ENCODE results near the gene PTPRQ. TPM values are rescaled to one million over a fixed set of nuclear protein-coding genes. Genes with fewer than 3 reads are reported as not detected.

Gene PTPRQ
- total RNA-seq, 2 donors from 2014 or later, result 1.9 to 7.4 TPM

GRCh38 chr12:80709811-80710726 is 266.0 kb downstream of the PTPRQ start:
- no peaks in the 10 kb centered on the region for H3K9me3 ChIP-seq
- intact Hi-C loops (cut with DNase I), result no loop called here
- DNase-seq (ENCODE audit: low spot score), result no peak
- WGBS, result 81% methylated on average over 20 of the region's 20 CpGs
- no peak for TF ChIP-seq POLR2A (IDR thresholded peaks at IDR 0.05)
- TF ChIP-seq CTCF (IDR thresholded peaks at IDR 0.05), result no peak
- TF ChIP-seq POLR2AphosphoS5 (IDR thresholded peaks at IDR 0.05), result no peak
- no peaks in the 10 kb centered on the region for H3K36me3 ChIP-seq
- no peaks in the 10 kb centered on the region for H3K27me3 ChIP-seq (replicated peaks; ENCODE audit: insufficient read depth)
- H3K4me1 ChIP-seq (replicated peaks), result no peaks in the 10 kb centered on the region
- no peak overlapping the region for H3K27ac ChIP-seq
- H3K4me3 ChIP-seq, result no peak overlapping the region

GRCh38 chr12:80710727-80711449 is 266.9 kb downstream of the PTPRQ start:
- no peak for TF ChIP-seq POLR2A (IDR thresholded peaks at IDR 0.05)
- TF ChIP-seq POLR2AphosphoS5 (IDR thresholded peaks at IDR 0.05), result no peak
- no peak for TF ChIP-seq CTCF (IDR thresholded peaks at IDR 0.05)
- H3K4me3 ChIP-seq, result no peak overlapping the region
- no peaks in the 10 kb centered on the region for H3K27me3 ChIP-seq (replicated peaks; ENCODE audit: insufficient read depth)
- no peaks in the 10 kb centered on the region for H3K9me3 ChIP-seq
- H3K36me3 ChIP-seq, result no peaks in the 10 kb centered on the region
- DNase-seq (ENCODE audit: low spot score), result no peak
- 94% methylated on average over 1 of the region's 1 CpG for WGBS
- H3K27ac ChIP-seq, result no peak overlapping the region
- H3K4me1 ChIP-seq (replicated peaks), result no peaks in the 10 kb centered on the region
- intact Hi-C loops (cut with DNase I), result no loop called here

- Histone ChIP-seq H3K4me3 (no peak overlapping the region), H3K9me3 (no peaks in the 10 kb centered on the region), H3K27me3 (replicated peaks; ENCODE audit: insufficient read depth) (no peaks in the 10 kb centered on the region), H3K27ac (no peak overlapping the region), H3K36me3 (no peaks in the 10 kb centered on the region), H3K4me1 (replicated peaks) (no peaks in the 10 kb centered on the region)
- no peak for DNase-seq (ENCODE audit: low spot score)
- WGBS, result 49% methylated on average over 1 of the region's 1 CpG
- intact Hi-C loops (cut with DNase I), result no loop called here
- TF ChIP-seq CTCF (IDR thresholded peaks at IDR 0.05), result no peak
- TF ChIP-seq POLR2AphosphoS5 (IDR thresholded peaks at IDR 0.05), result no peak
- TF ChIP-seq POLR2A (IDR thresholded peaks at IDR 0.05), result no peak
Measured at GRCh38 chr12:80711866-80712265, 267.8 kb downstream of the PTPRQ start.

- intact Hi-C loops (cut with DNase I), result no loop called here
- Histone ChIP-seq H3K36me3 (no peaks in the 10 kb centered on the region), H3K27me3 (replicated peaks; ENCODE audit: insufficient read depth) (no peaks in the 10 kb centered on the region), H3K27ac (no peak overlapping the region), H3K4me1 (replicated peaks) (no peaks in the 10 kb centered on the region), H3K4me3 (no peak overlapping the region), H3K9me3 (no peaks in the 10 kb centered on the region)
- TF ChIP-seq POLR2A (IDR thresholded peaks at IDR 0.05), result no peak
- TF ChIP-seq POLR2AphosphoS5 (IDR thresholded peaks at IDR 0.05), result no peak
- no peak for TF ChIP-seq CTCF (IDR thresholded peaks at IDR 0.05)
- no peak for DNase-seq (ENCODE audit: low spot score)
Measured at GRCh38 chr12:80712866-80713265, 268.8 kb downstream of the PTPRQ start.

Measured in prostate gland (tissue), 2 donors.